GM12878 (cell line): ENCODE results near the gene SF3A1. TPM values are rescaled to one million over a fixed set of nuclear protein-coding genes. Genes with fewer than 3 reads are reported as not detected.

ENCODE experiments used
- ASH2L ChIP-seq: fragments of 300-600, 200-600 bp; sonication (generic); IDR thresholded peaks from 2 replicates; pipeline ENCODE4 v1.6.1; 2017; ENCODE audit warnings: low read depth, mild to moderate bottlenecking, borderline replicate concordance
- BHLHE40 ChIP-seq, 2 experiments: fragments of 450-650 bp in 1 of 2; IDR thresholded peaks; 2 replicates each; pipeline ENCODE4 v1.6.1; 2011 to 2017; ENCODE audit warnings: low read depth in 2 of 2, borderline replicate concordance in 1 of 2, improper control_type of control experiment in 1 of 2, low read length in 1 of 2, mild to moderate bottlenecking in 1 of 2
- FOS ChIP-seq: IDR thresholded peaks from 3 replicates; pipeline ENCODE4 v1.6.1; 2011; ENCODE audit warnings: borderline replicate concordance; ENCODE audit not compliant: insufficient read length; ENCODE audit errors: extremely low read depth
- GATAD2B ChIP-seq: fragments of 450-650 bp; conservative IDR thresholded peaks from 2 replicates; pipeline ENCODE4 v1.6.1; 2017; ENCODE audit warnings: low read depth, mild to moderate bottlenecking, moderate library complexity
- HDGF ChIP-seq: fragments of 450-650 bp; IDR thresholded peaks from 2 replicates; pipeline ENCODE4 v1.6.1; 2016; ENCODE audit warnings: antibody characterized with exemption
- IKZF1 ChIP-seq: fragments of 450-650 bp; conservative IDR thresholded peaks from 2 replicates; pipeline ENCODE4 v1.6.1; 2017; ENCODE audit warnings: antibody characterized with exemption, mild to moderate bottlenecking
- JUNB ChIP-seq: IDR thresholded peaks from 2 replicates; pipeline ENCODE4 v1.6.1; 2016; ENCODE audit warnings: antibody characterized with exemption, mild to moderate bottlenecking
- MEF2A ChIP-seq: IDR thresholded peaks from 2 replicates; pipeline ENCODE4 v1.6.1; 2011; ENCODE audit warnings: low read depth, mild to moderate bottlenecking, low read length, moderate library complexity; ENCODE audit not compliant: insufficient read depth
- MEF2B ChIP-seq: fragments of 450-650 bp; IDR thresholded peaks from 2 replicates; pipeline ENCODE4 v1.6.1; 2018; ENCODE audit warnings: mild to moderate bottlenecking, moderate library complexity; ENCODE audit not compliant: partially characterized antibody, poor library complexity, severe bottlenecking
- MTA2 ChIP-seq: fragments of 450-650 bp; IDR thresholded peaks from 2 replicates; pipeline ENCODE4 v1.6.1; 2016; ENCODE audit warnings: low read depth, mild to moderate bottlenecking, moderate library complexity
- NR2C1 ChIP-seq: fragments of 450-650 bp; IDR thresholded peaks from 2 replicates; pipeline ENCODE4 v1.6.1; 2017; ENCODE audit warnings: antibody characterized with exemption, mild to moderate bottlenecking, moderate library complexity
- PAX8 ChIP-seq: fragments of 450-650 bp; IDR thresholded peaks from 2 replicates; pipeline ENCODE4 v1.6.1; 2017; ENCODE audit warnings: mild to moderate bottlenecking, moderate library complexity
- POU2F2 ChIP-seq: IDR thresholded peaks from 3 replicates; pipeline ENCODE4 v1.6.1; 2011; ENCODE audit warnings: low read depth, mild to moderate bottlenecking, low read length, borderline replicate concordance
- RCOR1 ChIP-seq: conservative IDR thresholded peaks from 2 replicates; pipeline ENCODE4 v1.6.1; 2012; ENCODE audit warnings: low read depth, low read length, improper control_type of control experiment
- RELA ChIP-seq: fragments of 450-650 bp; IDR thresholded peaks from 2 replicates; pipeline ENCODE4 v1.8.0; 2014; ENCODE audit warnings: borderline replicate concordance; ENCODE audit not compliant: partially characterized antibody
- RUNX3 ChIP-seq: IDR thresholded peaks from 2 replicates; pipeline ENCODE4 v1.6.1; 2012; ENCODE audit warnings: low read length, inconsistent platforms
- SIX5 ChIP-seq: IDR thresholded peaks from 2 replicates; pipeline ENCODE4 v1.6.1; 2011; ENCODE audit warnings: mild to moderate bottlenecking, low read depth, low read length, moderate library complexity; ENCODE audit not compliant: severe bottlenecking
- SPI1 ChIP-seq: IDR thresholded peaks from 2 replicates; pipeline ENCODE4 v1.6.1; 2011; ENCODE audit warnings: low read depth, mild to moderate bottlenecking, low read length, moderate library complexity, borderline replicate concordance; ENCODE audit not compliant: insufficient read depth
- STAT3 ChIP-seq: IDR thresholded peaks from 2 replicates; pipeline ENCODE4 v1.6.1; 2011; ENCODE audit warnings: low read depth, low read length, improper control_type of control experiment
- TCF12 ChIP-seq: IDR thresholded peaks from 2 replicates; pipeline ENCODE4 v1.6.1; 2011; ENCODE audit warnings: low read depth, mild to moderate bottlenecking, low read length
- YBX1 ChIP-seq: fragments of 450-650 bp; IDR thresholded peaks from 2 replicates; pipeline ENCODE4 v1.6.1; 2016; ENCODE audit warnings: antibody characterized with exemption
- ZNF207 ChIP-seq: fragments of 450-650 bp; IDR thresholded peaks from 2 replicates; pipeline ENCODE4 v1.6.1; 2014; ENCODE audit warnings: antibody characterized with exemption, mild to moderate bottlenecking, borderline replicate concordance
- ZNF622 ChIP-seq: fragments of 450-650 bp; IDR thresholded peaks from 2 replicates; pipeline ENCODE4 v1.6.1; 2017; ENCODE audit warnings: mild to moderate bottlenecking, inconsistent platforms
- polyA plus RNA-seq, 11 experiments: library from polyadenylated mRNA; depleted of rRNA in 4 of 11; unstranded in 6 of 11; stranded (reverse) in 5 of 11; fragments of >200 nt; fragmentation: Nextera tagmentation in 4 of 11; fragmentation: Illumina TruSeq in 1 of 11; extraction: Ambion mirVana in 4 of 11; extraction: Trizol in 1 of 11; gene quantifications; 1 replicate in 1 of 11; 2 replicates in 10 of 11; pipeline versions ENCODE4 v1.2.1 to v1.2.3, GENCODE V29; 2011 to 2016; ENCODE audit warnings: inconsistent platforms in 2 of 11, missing spikeins in 2 of 11, low read depth in 1 of 11
- total RNA-seq, 4 experiments: library from RNA; depleted of rRNA in 3 of 4; stranded (reverse); fragments of >200 nt in 3 of 4; fragmentation: Illumina TruSeq in 1 of 4; extraction: Trizol in 1 of 4; gene quantifications; 2 replicates each; pipeline versions ENCODE4 v1.2.1 to v1.2.3, GENCODE V29; 2013 to 2021
- TF ChIP-seq, protein P1 (sequence below): IDR thresholded peaks from 2 replicates; pipeline ENCODE4 v1.6.1; 2011; ENCODE audit warnings: low read depth, mild to moderate bottlenecking, low read length, moderate library complexity, borderline replicate concordance; ENCODE audit errors: extremely low read depth
- TF ChIP-seq, protein P2 (sequence below): IDR thresholded peaks from 2 replicates; pipeline ENCODE4 v1.6.1; 2012; ENCODE audit warnings: low read depth, low read length, improper control_type of control experiment
- TF ChIP-seq, protein P3 (sequence below): fragments of 450-650 bp; IDR thresholded peaks from 2 replicates; pipeline ENCODE4 v1.6.1; 2017; ENCODE audit warnings: mild to moderate bottlenecking, moderate library complexity
- TF ChIP-seq, protein P4 (sequence below): IDR thresholded peaks from 2 replicates; pipeline ENCODE4 v1.6.1; 2011; ENCODE audit warnings: mild to moderate bottlenecking, low read depth, low read length, moderate library complexity; ENCODE audit not compliant: insufficient replicate concordance

SF3A1 gene
- total and polyA plus RNA-seq, 10 of the 15 experiments (the other 5 are each of a cell fraction or from before 2014, with no cell fraction given): 10.4 to 239 (median 46.0) TPM

DNA sequence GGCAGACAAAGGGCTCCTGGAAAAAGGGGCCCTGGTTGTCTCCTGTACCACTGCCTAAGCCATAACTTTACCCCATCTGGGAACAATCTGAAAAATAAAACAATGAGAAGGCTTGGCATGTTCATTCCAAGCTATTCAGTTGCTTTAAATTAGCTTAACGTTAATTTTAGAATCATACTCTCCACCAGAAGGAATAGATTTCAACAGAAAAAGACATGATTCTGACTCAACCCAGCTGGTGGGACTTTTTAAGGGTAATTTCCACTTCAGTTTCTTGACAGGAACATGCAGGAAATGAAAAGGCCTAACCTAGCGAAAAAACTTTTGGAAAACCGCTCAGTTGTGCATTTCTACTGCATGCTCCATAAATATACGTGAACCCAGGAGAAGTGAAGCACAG, 7.9 kb downstream of the SF3A1 start (continued):
- no peak for TF ChIP-seq YBX1
- TF ChIP-seq RELA: peak; percentile 58
- TF ChIP-seq NR2C1: no peak
- no peak for TF ChIP-seq ZNF622
- no peak for TF ChIP-seq MEF2A
- no peak for TF ChIP-seq ZNF207
- no peak for TF ChIP-seq SIX5
- no peak for TF ChIP-seq HDGF
- TF ChIP-seq, protein P1, sequence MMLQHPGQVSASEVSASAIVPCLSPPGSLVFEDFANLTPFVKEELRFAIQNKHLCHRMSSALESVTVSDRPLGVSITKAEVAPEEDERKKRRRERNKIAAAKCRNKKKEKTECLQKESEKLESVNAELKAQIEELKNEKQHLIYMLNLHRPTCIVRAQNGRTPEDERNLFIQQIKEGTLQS: no peak
- TF ChIP-seq RUNX3: peak; percentile 15; the same call in 1 of the 2 replicates
- TF ChIP-seq, protein P2, sequence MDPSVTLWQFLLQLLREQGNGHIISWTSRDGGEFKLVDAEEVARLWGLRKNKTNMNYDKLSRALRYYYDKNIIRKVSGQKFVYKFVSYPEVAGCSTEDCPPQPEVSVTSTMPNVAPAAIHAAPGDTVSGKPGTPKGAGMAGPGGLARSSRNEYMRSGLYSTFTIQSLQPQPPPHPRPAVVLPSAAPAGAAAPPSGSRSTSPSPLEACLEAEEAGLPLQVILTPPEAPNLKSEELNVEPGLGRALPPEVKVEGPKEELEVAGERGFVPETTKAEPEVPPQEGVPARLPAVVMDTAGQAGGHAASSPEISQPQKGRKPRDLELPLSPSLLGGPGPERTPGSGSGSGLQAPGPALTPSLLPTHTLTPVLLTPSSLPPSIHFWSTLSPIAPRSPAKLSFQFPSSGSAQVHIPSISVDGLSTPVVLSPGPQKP: no peak
- TF ChIP-seq FOS: no peak
- no peak for TF ChIP-seq RCOR1
- TF ChIP-seq BHLHE40 (IDR thresholded peaks at IDR 0.05; ENCODE audit: borderline replicate concordance in 1 of 2, low read depth in 2 of 2, low read length in 1 of 2): no peak
- TF ChIP-seq, protein P3, sequence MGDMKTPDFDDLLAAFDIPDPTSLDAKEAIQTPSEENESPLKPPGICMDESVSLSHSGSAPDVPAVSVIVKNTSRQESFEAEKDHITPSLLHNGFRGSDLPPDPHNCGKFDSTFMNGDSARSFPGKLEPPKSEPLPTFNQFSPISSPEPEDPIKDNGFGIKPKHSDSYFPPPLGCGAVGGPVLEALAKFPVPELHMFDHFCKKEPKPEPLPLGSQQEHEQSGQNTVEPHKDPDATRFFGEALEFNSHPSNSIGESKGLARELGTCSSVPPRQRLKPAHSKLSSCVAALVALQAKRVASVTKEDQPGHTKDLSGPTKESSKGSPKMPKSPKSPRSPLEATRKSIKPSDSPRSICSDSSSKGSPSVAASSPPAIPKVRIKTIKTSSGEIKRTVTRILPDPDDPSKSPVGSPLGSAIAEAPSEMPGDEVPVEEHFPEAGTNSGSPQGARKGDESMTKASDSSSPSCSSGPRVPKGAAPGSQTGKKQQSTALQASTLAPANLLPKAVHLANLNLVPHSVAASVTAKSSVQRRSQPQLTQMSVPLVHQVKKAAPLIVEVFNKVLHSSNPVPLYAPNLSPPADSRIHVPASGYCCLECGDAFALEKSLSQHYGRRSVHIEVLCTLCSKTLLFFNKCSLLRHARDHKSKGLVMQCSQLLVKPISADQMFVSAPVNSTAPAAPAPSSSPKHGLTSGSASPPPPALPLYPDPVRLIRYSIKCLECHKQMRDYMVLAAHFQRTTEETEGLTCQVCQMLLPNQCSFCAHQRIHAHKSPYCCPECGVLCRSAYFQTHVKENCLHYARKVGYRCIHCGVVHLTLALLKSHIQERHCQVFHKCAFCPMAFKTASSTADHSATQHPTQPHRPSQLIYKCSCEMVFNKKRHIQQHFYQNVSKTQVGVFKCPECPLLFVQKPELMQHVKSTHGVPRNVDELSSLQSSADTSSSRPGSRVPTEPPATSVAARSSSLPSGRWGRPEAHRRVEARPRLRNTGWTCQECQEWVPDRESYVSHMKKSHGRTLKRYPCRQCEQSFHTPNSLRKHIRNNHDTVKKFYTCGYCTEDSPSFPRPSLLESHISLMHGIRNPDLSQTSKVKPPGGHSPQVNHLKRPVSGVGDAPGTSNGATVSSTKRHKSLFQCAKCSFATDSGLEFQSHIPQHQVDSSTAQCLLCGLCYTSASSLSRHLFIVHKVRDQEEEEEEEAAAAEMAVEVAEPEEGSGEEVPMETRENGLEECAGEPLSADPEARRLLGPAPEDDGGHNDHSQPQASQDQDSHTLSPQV: no peak
- no peak for TF ChIP-seq STAT3
- TF ChIP-seq JUNB: peak; percentile 59
- TF ChIP-seq PAX8: no peak
- no peak for TF ChIP-seq POU2F2
- no peak for TF ChIP-seq SPI1
- TF ChIP-seq TCF12: 0 out of 2 replicates have a peak, but pooled peaks have one; percentile 62
- no peak for TF ChIP-seq MTA2
- TF ChIP-seq, protein P4, sequence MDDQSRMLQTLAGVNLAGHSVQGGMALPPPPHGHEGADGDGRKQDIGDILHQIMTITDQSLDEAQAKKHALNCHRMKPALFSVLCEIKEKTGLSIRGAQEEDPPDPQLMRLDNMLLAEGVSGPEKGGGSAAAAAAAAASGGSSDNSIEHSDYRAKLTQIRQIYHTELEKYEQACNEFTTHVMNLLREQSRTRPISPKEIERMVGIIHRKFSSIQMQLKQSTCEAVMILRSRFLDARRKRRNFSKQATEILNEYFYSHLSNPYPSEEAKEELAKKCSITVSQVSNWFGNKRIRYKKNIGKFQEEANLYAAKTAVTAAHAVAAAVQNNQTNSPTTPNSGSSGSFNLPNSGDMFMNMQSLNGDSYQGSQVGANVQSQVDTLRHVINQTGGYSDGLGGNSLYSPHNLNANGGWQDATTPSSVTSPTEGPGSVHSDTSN: no peak
- peak; percentile 56 for TF ChIP-seq IKZF1
- TF ChIP-seq ASH2L: no peak
- TF ChIP-seq GATAD2B: peak; percentile 31; the same call in 1 of the 2 replicates
- no peak for TF ChIP-seq MEF2B
